ENCODE results near the gene ATG9B. TPM values are rescaled to one million over a fixed set of nuclear protein-coding genes. Genes with fewer than 3 reads are reported as not detected.

The ATG9B gene
- total and polyA plus RNA-seq, 2 of the 13 experiments (the other 11 are each of a cell fraction or from before 2014, with no cell fraction given), result 0.24 TPM; not detected in 1

- TF ChIP-seq ARID4A (CRISPR knock-in tag; IDR thresholded peaks at IDR 0.05; ENCODE audit: borderline replicate concordance) (peak; percentile 89), ZNF362 (CRISPR knock-in tag; IDR thresholded peaks at IDR 0.05; ENCODE audit: borderline replicate concordance) (no peak), BCL3 (CRISPR knock-in tag; IDR thresholded peaks at IDR 0.05) (peak; percentile 80; the same call in 1 of the 2 replicates), ZBTB25 (CRISPR knock-in tag; IDR thresholded peaks at IDR 0.05) (peak; percentile 37; the same call in 1 of the 2 replicates), ZBTB4 (CRISPR knock-in tag; IDR thresholded peaks at IDR 0.05; ENCODE audit: borderline replicate concordance) (peak; percentile 47; the same call in 1 of the 2 replicates), HIVEP1 (CRISPR knock-in tag; IDR thresholded peaks at IDR 0.05) (peak; percentile 70), ZNF121 (CRISPR knock-in tag; IDR thresholded peaks at IDR 0.05) (no peak), ZNF547 (CRISPR knock-in tag; IDR thresholded peaks at IDR 0.05) (no peak; the same call in 1 of the 2 replicates), MNT (IDR thresholded peaks at IDR 0.05) (peak; percentile 99), ZNF597 (CRISPR knock-in tag; IDR thresholded peaks at IDR 0.05) (no peak), ZNF12 (CRISPR knock-in tag; IDR thresholded peaks at IDR 0.05) (no peak), TMF1 (CRISPR knock-in tag; IDR thresholded peaks at IDR 0.05; ENCODE audit: low read depth) (no peak), KDM5A (IDR thresholded peaks at IDR 0.05; ENCODE audit: borderline replicate concordance, low read length) (peak; percentile 51; the same call in 1 of the 2 replicates)
Observed at GRCh38 chr7:151062399-151063211, 38.3 kb upstream of the ATG9B start (continued).
